ENCODE data around the gene NPTX2.

DNA sequence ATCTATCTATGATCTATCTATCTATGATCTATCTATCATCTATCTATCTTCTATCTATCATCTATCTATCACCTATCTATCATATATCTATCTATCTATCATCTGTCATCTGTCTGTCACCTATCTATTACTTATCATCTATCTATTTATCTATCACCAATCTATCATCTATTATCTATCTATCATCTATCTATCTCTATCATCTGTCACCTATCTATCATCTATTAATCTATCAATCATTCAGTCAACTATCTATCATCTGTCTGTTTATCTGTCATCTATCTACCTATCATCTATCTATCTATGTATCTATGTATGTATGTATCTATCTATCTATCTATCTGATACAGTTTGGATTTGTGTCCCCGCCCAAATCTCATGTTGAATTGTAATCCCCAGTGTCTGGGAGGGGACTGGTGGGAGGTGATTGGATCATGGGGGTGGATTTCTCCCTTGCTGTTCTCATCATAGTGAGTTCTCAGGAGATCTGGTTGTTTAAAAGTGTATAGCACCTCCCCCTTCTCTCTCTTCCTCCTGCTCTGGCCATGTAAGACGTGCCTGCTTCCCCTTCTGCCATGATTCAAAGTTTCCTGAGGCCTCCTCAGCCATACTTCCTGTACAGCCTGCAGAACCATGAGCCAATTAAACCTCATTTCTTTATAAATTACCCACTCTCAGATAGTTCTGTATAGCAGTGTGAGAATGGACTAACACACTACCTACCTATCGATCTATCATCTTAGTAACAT is 37.6 kb downstream of the NPTX2 start:
- TF ChIP-seq, protein P1, sequence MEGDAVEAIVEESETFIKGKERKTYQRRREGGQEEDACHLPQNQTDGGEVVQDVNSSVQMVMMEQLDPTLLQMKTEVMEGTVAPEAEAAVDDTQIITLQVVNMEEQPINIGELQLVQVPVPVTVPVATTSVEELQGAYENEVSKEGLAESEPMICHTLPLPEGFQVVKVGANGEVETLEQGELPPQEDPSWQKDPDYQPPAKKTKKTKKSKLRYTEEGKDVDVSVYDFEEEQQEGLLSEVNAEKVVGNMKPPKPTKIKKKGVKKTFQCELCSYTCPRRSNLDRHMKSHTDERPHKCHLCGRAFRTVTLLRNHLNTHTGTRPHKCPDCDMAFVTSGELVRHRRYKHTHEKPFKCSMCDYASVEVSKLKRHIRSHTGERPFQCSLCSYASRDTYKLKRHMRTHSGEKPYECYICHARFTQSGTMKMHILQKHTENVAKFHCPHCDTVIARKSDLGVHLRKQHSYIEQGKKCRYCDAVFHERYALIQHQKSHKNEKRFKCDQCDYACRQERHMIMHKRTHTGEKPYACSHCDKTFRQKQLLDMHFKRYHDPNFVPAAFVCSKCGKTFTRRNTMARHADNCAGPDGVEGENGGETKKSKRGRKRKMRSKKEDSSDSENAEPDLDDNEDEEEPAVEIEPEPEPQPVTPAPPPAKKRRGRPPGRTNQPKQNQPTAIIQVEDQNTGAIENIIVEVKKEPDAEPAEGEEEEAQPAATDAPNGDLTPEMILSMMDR (IDR thresholded peaks at IDR 0.05 in 8 of 11, conservative IDR thresholded peaks at IDR 0.05 in 3 of 11) = no peak
- TF ChIP-seq POLR2AphosphoS5 (IDR thresholded peaks at IDR 0.05) (no peak), POLR2A (IDR thresholded peaks at IDR 0.05) (no peak)
